CD4-positive, alpha-beta T cell treated with Interleukin-17A for 1 hour (primary cell): Measurements from ENCODE around the gene FARP2.

Experiments used
- DNase-seq: peaks from one replicate; pipeline ENCODE4 v3.0.0-alpha.2; 2020

The FARP2 gene

GRCh38 chr2:241535871-241536655 lies 180.0 kb downstream of the FARP2 start:
- no peak for DNase-seq

GRCh38 chr2:241538838-241539615 lies 182.9 kb downstream of the FARP2 start:
- DNase-seq = no peak

- no peak for DNase-seq
These were observed 183.7 kb downstream of the FARP2 start for GRCh38 chr2:241539616-241540374.

- no peak for DNase-seq
These were observed 184.3 kb downstream of the FARP2 start for GRCh38 chr2:241540401-241540770.

- DNase-seq = peak; percentile 59
These were observed 184.9 kb downstream of the FARP2 start for GRCh38 chr2:241540771-241541561.

GRCh38 chr2:241541564-241542277 lies 185.6 kb downstream of the FARP2 start:
- no peak for DNase-seq

- no peak for DNase-seq
These were observed 186.2 kb downstream of the FARP2 start for GRCh38 chr2:241542278-241542605.
